Measurements from ENCODE around the gene TREML4.

TREML4 gene

GRCh38 chr6:41247288-41247865, 19.2 kb downstream of the TREML4 start:
- H3K27me3 ChIP-seq (ENCODE audit: control insufficient read depth in 5 of 5, insufficient read depth in 4 of 5, low read length in 5 of 5) = peaks cover 0 to 6% (median 0%) of the 10 kb centered on the region in 5 donors
- H3K4me3 ChIP-seq (ENCODE audit: low read depth in 1 of 5, low read length in 5 of 5) = no peak overlapping the region
- no peaks in the 10 kb centered on the region for H3K36me3 ChIP-seq (ENCODE audit: control insufficient read depth in 5 of 5, insufficient read depth in 5 of 5, low read length in 5 of 5)
- H3K9ac ChIP-seq (ENCODE audit: low read length in 5 of 5) = no peak overlapping the region
- no peak overlapping the region for H3K27ac ChIP-seq (ENCODE audit: low read depth, low read length)
- peaks cover 0 to 2% (median 0%) of the 10 kb centered on the region in 5 donors for H3K4me1 ChIP-seq (ENCODE audit: control insufficient read depth in 5 of 5, insufficient read depth in 5 of 5, low read length in 5 of 5)
- no peaks in the 10 kb centered on the region for H3K9me3 ChIP-seq (ENCODE audit: control insufficient read depth in 5 of 5, low read length in 5 of 5)

GRCh38 chr6:41247882-41248705, 19.9 kb downstream of the TREML4 start:
- Histone ChIP-seq H3K4me3 (ENCODE audit: low read depth in 1 of 5, low read length in 5 of 5) (no peak overlapping the region), H3K27me3 (ENCODE audit: control insufficient read depth in 5 of 5, insufficient read depth in 4 of 5, low read length in 5 of 5) (peaks cover 0 to 6% (median 0%) of the 10 kb centered on the region in 5 donors), H3K36me3 (ENCODE audit: control insufficient read depth in 5 of 5, insufficient read depth in 5 of 5, low read length in 5 of 5) (no peaks in the 10 kb centered on the region), H3K4me1 (ENCODE audit: control insufficient read depth in 5 of 5, insufficient read depth in 5 of 5, low read length in 5 of 5) (peaks cover 0 to 2% (median 0%) of the 10 kb centered on the region in 5 donors), H3K9me3 (ENCODE audit: control insufficient read depth in 5 of 5, low read length in 5 of 5) (no peaks in the 10 kb centered on the region), H3K27ac (ENCODE audit: low read depth, low read length) (no peak overlapping the region), H3K9ac (ENCODE audit: low read length in 5 of 5) (no peak overlapping the region)

GRCh38 chr6:41252401-41253169, 24.4 kb downstream of the TREML4 start:
- Histone ChIP-seq H3K36me3 (ENCODE audit: control insufficient read depth in 5 of 5, insufficient read depth in 5 of 5, low read length in 5 of 5) (no peaks in the 10 kb centered on the region), H3K27me3 (ENCODE audit: control insufficient read depth in 5 of 5, insufficient read depth in 4 of 5, low read length in 5 of 5) (peaks cover 0 to 6% (median 0%) of the 10 kb centered on the region in 5 donors), H3K4me3 (ENCODE audit: low read depth in 1 of 5, low read length in 5 of 5) (no peak overlapping the region), H3K9me3 (ENCODE audit: control insufficient read depth in 5 of 5, low read length in 5 of 5) (no peaks in the 10 kb centered on the region), H3K9ac (ENCODE audit: low read length in 5 of 5) (no peak overlapping the region), H3K27ac (ENCODE audit: low read depth, low read length) (no peak overlapping the region), H3K4me1 (ENCODE audit: control insufficient read depth in 5 of 5, insufficient read depth in 5 of 5, low read length in 5 of 5) (peaks cover 0 to 2% (median 0%) of the 10 kb centered on the region in 5 donors)

GRCh38 chr6:41255110-41255509, 27.0 kb downstream of the TREML4 start:
- Histone ChIP-seq H3K9ac (ENCODE audit: low read length in 5 of 5) (no peak overlapping the region), H3K27me3 (ENCODE audit: control insufficient read depth in 5 of 5, insufficient read depth in 4 of 5, low read length in 5 of 5) (peaks cover 0 to 6% (median 0%) of the 10 kb centered on the region in 5 donors), H3K9me3 (ENCODE audit: control insufficient read depth in 5 of 5, low read length in 5 of 5) (peaks cover 0 to 7% (median 0%) of the 10 kb centered on the region in 5 donors), H3K4me1 (ENCODE audit: control insufficient read depth in 5 of 5, insufficient read depth in 5 of 5, low read length in 5 of 5) (no peaks in the 10 kb centered on the region), H3K27ac (ENCODE audit: low read depth, low read length) (no peak overlapping the region), H3K4me3 (ENCODE audit: low read depth in 1 of 5, low read length in 5 of 5) (no peak overlapping the region), H3K36me3 (ENCODE audit: control insufficient read depth in 5 of 5, insufficient read depth in 5 of 5, low read length in 5 of 5) (no peaks in the 10 kb centered on the region)

GRCh38 chr6:41255638-41256246, 27.6 kb downstream of the TREML4 start:
- Histone ChIP-seq H3K27me3 (ENCODE audit: control insufficient read depth in 5 of 5, insufficient read depth in 4 of 5, low read length in 5 of 5) (peaks cover 0 to 5% (median 0%) of the 10 kb centered on the region in 5 donors), H3K27ac (ENCODE audit: low read depth, low read length) (no peak overlapping the region), H3K9ac (ENCODE audit: low read length in 5 of 5) (no peak overlapping the region), H3K36me3 (ENCODE audit: control insufficient read depth in 5 of 5, insufficient read depth in 5 of 5, low read length in 5 of 5) (no peaks in the 10 kb centered on the region), H3K4me1 (ENCODE audit: control insufficient read depth in 5 of 5, insufficient read depth in 5 of 5, low read length in 5 of 5) (no peaks in the 10 kb centered on the region), H3K9me3 (ENCODE audit: control insufficient read depth in 5 of 5, low read length in 5 of 5) (peaks cover 0 to 7% (median 0%) of the 10 kb centered on the region in 5 donors), H3K4me3 (ENCODE audit: low read depth in 1 of 5, low read length in 5 of 5) (no peak overlapping the region)

- peaks cover 0 to 9% (median 1%) of the 10 kb centered on the region in 5 donors for H3K9me3 ChIP-seq (ENCODE audit: control insufficient read depth in 5 of 5, low read length in 5 of 5)
- no peak overlapping the region for H3K27ac ChIP-seq (ENCODE audit: low read depth, low read length)
- peaks cover 0 to 2% (median 0%) of the 10 kb centered on the region in 5 donors for H3K27me3 ChIP-seq (ENCODE audit: control insufficient read depth in 5 of 5, insufficient read depth in 4 of 5, low read length in 5 of 5)
- H3K4me3 ChIP-seq (ENCODE audit: low read depth in 1 of 5, low read length in 5 of 5) = no peak overlapping the region
- no peak overlapping the region for H3K9ac ChIP-seq (ENCODE audit: low read length in 5 of 5)
- no peaks in the 10 kb centered on the region for H3K36me3 ChIP-seq (ENCODE audit: control insufficient read depth in 5 of 5, insufficient read depth in 5 of 5, low read length in 5 of 5)
- H3K4me1 ChIP-seq (ENCODE audit: control insufficient read depth in 5 of 5, insufficient read depth in 5 of 5, low read length in 5 of 5) = no peaks in the 10 kb centered on the region
Observed at GRCh38 chr6:41256383-41256782, 28.2 kb downstream of the TREML4 start.

- Histone ChIP-seq H3K9ac (ENCODE audit: low read length in 5 of 5) (no peak overlapping the region), H3K27ac (ENCODE audit: low read depth, low read length) (no peak overlapping the region), H3K36me3 (ENCODE audit: control insufficient read depth in 5 of 5, insufficient read depth in 5 of 5, low read length in 5 of 5) (no peaks in the 10 kb centered on the region), H3K9me3 (ENCODE audit: control insufficient read depth in 5 of 5, low read length in 5 of 5) (peaks cover 7 to 9% (median 8%) of the 10 kb centered on the region in 5 donors), H3K27me3 (ENCODE audit: control insufficient read depth in 5 of 5, insufficient read depth in 4 of 5, low read length in 5 of 5) (no peaks in the 10 kb centered on the region), H3K4me3 (ENCODE audit: low read depth in 1 of 5, low read length in 5 of 5) (no peak overlapping the region), H3K4me1 (ENCODE audit: control insufficient read depth in 5 of 5, insufficient read depth in 5 of 5, low read length in 5 of 5) (no peaks in the 10 kb centered on the region)
Observed at GRCh38 chr6:41257369-41258195, 29.4 kb downstream of the TREML4 start.

- Histone ChIP-seq H3K4me3 (ENCODE audit: low read depth in 1 of 5, low read length in 5 of 5) (no peak overlapping the region), H3K27me3 (ENCODE audit: control insufficient read depth in 5 of 5, insufficient read depth in 4 of 5, low read length in 5 of 5) (no peaks in the 10 kb centered on the region), H3K27ac (ENCODE audit: low read depth, low read length) (no peak overlapping the region), H3K4me1 (ENCODE audit: control insufficient read depth in 5 of 5, insufficient read depth in 5 of 5, low read length in 5 of 5) (no peaks in the 10 kb centered on the region), H3K9ac (ENCODE audit: low read length in 5 of 5) (no peak overlapping the region), H3K9me3 (ENCODE audit: control insufficient read depth in 5 of 5, low read length in 5 of 5) (peaks cover 7 to 13% (median 9%) of the 10 kb centered on the region in 5 donors), H3K36me3 (ENCODE audit: control insufficient read depth in 5 of 5, insufficient read depth in 5 of 5, low read length in 5 of 5) (no peaks in the 10 kb centered on the region)
Observed at GRCh38 chr6:41258196-41258493, 30.0 kb downstream of the TREML4 start.

GRCh38 chr6:41262401-41262800, 34.3 kb downstream of the TREML4 start:
- no peaks in the 10 kb centered on the region for H3K27me3 ChIP-seq (ENCODE audit: control insufficient read depth in 5 of 5, insufficient read depth in 4 of 5, low read length in 5 of 5)
- no peak overlapping the region for H3K27ac ChIP-seq (ENCODE audit: low read depth, low read length)
- no peaks in the 10 kb centered on the region for H3K4me1 ChIP-seq (ENCODE audit: control insufficient read depth in 5 of 5, insufficient read depth in 5 of 5, low read length in 5 of 5)
- H3K4me3 ChIP-seq (ENCODE audit: low read depth in 1 of 5, low read length in 5 of 5) = no peak overlapping the region
- no peak overlapping the region for H3K9ac ChIP-seq (ENCODE audit: low read length in 5 of 5)
- peaks cover 12 to 19% (median 15%) of the 10 kb centered on the region in 5 donors for H3K9me3 ChIP-seq (ENCODE audit: control insufficient read depth in 5 of 5, low read length in 5 of 5)
- H3K36me3 ChIP-seq (ENCODE audit: control insufficient read depth in 5 of 5, insufficient read depth in 5 of 5, low read length in 5 of 5) = no peaks in the 10 kb centered on the region

All from subcutaneous abdominal adipose tissue (tissue), 5 donors.